SH-SY5Y (cell line): ENCODE results near the gene RASSF7.

ENCODE experiments used
- GATA2 ChIP-seq: IDR thresholded peaks from 2 replicates; pipeline ENCODE4 v1.6.1; 2011; ENCODE audit warnings: mild to moderate bottlenecking, low read depth, low read length
- GATA3 ChIP-seq: IDR thresholded peaks from 2 replicates; pipeline ENCODE4 v1.6.1; 2011; ENCODE audit warnings: low read depth, mild to moderate bottlenecking, low read length, moderate library complexity

Gene RASSF7

DNA sequence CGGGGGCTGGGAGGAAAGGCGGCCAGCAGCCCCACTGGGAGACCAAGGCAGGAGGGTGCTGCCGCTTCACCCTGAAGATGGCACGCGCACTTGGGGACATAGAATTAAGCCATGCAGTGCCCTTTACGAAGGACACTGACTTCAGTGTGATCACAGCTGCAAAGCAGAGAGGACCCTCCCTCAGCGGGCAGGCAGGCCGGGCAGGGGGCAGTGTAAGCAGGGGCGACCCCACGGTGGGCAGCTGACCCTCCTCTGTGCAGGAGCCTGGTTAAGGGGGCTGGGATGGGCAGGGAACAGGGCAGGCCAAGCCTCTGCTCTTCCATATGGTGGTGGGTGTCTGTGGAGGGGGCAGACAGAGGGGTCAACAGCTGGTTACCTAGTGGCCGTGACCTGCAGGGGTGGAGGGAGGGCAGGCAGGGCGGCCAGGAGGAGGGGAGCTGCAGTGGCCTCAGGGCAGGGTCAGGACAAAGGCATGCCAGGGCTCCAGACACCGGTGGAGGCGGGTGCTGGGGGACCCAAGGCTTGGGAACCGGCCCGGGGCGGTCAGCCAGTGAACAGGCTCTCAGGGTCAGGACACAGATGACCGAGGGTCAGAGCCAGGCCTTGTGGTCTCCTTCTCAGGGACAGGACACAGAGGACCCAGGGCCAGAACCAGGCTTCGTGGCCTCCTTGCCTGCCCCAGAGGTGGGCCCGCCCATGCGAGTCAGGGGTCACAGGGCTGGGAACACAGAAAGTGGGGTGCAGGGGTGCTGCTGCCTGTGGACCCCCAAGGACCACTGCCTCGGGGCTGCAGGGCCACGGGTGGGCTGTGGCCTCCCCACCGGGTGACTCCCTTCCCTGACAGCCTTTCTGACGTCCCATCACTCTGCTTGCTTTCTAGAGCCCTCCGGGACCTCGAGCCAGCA is 7.4 kb upstream of the RASSF7 start:
- TF ChIP-seq GATA3: no peak
- no peak for TF ChIP-seq GATA2

DNA sequence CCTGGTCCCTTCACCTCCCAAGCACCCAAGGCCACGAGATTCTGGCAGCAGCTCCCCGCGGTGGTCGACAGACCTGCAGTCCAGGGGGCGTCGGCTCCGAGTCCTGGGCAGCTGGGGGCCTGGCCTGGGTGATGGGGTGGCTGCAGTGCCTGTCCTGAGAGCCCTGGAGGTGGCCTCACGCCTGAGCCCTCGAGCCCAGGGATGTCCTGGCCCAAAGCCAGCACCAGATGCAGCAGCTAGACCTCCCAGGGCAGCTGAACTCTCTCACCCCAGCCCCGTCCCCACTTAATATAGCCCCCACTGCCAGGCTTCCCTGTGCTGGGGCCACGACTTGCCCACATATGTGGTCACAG is 6.8 kb upstream of the RASSF7 start:
- TF ChIP-seq GATA2: no peak
- TF ChIP-seq GATA3: no peak

DNA sequence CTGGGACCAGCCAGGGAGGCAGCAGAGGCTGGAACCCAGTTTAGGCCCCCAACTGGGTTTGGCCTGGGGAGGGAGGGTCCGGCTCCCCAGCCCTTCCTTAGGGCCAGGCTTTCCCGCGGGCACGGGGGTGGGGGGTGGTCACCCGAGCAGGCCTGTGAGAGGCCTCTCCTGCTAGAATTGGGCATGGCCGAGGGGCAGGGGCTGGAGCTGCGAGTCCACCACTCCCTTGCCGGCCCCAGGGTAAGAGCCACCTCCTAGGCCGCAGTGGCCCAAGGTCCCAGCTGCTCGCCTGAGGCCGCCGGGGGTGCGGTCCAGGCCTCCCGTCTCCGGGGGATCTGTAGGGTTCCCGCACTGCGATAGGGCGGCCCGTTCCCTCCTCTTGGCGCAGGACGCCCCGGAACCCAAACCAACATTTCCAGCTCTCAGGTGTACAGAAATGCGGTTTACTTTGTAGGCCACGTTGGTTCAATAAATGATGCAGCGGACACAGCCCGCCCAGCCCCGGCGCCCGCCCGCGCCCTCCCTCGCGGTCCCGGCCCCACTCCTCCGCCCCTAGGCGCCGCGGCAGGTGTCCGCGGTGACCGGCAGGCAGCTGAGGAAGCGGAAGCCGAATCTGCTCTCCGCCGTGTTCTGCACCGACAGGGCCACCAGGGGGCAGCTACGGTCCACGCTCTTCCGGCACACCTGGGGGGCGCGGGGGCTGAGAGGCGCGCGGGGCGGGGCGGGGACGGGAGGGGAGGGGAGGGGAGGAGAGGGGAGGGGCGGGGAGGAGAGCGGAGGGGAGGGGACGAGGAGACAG is 6.1 kb upstream of the RASSF7 start:
- TF ChIP-seq GATA3: no peak
- no peak for TF ChIP-seq GATA2

GRCh38 chr11:555227-555779 is 5.5 kb upstream of the RASSF7 start:
- TF ChIP-seq GATA2 (no peak), GATA3 (no peak)

DNA sequence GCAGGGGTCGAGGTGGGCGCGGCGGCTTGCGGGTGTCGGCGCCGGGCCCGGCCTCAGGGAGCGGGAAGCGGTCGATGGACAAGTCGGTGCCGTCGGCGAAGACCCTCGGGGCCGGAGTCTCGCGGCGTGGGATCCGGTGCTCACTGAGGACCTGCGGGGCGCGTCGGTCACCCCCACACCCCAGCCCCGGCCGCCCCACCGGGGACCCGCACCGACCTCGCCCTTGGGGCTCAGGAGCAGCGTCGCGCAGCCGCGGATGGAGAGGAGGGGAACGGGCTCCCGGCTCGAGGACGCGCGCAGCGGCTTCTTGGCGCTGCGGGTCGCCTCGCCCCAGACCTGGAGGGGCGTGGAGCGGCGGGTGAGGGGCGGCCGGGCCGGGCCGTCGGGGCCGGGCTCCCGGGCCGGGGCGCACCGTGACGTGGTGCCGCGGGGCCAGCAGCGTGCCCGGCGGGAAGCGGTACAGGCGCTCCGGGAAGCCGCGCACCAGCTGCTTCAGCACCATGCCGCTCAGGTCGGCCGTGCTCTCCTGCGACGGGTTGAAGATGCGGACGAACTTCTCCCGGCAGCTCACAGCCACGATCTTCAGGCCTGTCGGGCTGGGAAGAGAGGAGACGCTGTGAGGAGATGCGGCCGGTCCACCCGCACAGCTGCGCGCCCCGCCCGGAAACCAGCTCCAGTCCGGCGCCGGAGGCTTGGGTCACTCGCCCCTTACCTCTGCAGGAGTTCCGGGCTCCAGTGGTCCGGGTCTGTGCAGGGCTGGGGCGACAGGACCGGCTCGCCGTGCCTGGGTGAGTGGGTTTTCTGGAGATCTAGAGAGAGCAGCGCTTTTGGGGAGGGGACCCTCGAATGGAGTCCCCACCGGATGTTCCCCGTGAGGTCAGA is 4.7 kb upstream of the RASSF7 start:
- TF ChIP-seq GATA3 (no peak), GATA2 (no peak)

- no peak for TF ChIP-seq GATA2
- no peak for TF ChIP-seq GATA3
Measured at GRCh38 chr11:556662-557256, 4.0 kb upstream of the RASSF7 start.

GRCh38 chr11:557328-558132 is 3.2 kb upstream of the RASSF7 start:
- TF ChIP-seq GATA2 (no peak), GATA3 (no peak)

- TF ChIP-seq GATA2 (no peak), GATA3 (no peak)
Measured at GRCh38 chr11:558503-558902, 2.3 kb upstream of the RASSF7 start.

DNA sequence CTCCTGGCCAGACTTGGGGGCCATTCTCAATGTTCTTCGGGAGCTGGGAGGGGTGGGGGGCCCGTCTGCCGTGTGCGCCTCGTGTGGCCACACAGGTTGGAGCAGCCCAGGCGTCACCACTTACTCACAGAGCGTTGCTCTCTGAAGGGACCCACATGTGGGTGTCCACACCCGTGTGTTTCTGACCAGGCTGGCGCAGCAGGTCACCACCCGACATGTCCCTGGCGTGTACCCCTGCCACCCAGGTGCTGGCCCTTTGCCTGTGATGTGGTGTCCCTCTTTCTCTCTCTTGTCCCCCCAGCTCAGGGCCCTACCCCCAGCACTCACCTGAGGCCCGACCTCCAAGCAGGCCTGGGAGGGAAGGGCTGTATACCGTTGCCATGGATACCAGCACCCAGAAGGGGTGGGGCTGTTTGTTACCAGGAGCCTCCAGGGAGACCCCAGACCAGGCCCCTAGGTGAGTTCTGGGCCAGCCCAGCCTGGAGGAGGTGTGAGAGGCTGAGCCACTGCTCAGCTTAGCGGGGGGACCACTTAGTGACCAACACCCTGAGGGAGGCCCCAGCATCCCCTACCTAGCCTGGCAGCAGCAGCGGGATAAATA is 1.6 kb upstream of the RASSF7 start:
- no peak for TF ChIP-seq GATA2
- TF ChIP-seq GATA3: no peak

DNA sequence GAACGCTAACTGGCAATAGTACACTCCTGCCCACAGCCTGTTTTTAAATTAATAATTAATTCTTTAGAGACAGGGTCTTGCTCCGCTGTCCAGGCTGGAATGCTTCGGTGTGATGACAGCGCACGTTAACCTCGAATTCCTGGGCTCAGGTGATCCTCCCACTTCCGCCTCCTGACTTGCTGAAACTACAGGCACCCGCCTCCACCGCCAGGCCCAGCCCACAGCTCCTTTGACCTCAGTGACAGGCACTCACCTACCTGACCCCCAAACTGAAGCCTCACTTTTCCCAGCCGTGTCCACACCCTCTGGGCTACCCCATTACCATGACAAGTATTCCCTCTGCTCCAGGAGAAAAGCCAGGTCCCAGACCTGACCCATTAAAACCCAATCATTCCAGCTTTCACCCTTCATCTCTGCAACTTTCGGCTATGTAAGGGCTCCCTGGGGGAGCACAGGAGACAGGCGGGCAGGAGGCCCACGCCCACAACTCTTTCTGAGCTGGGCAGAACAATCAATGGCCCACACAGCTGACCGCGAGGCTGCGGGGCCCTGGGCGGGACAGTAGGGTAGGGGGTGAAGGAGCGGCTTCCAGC is 962 bp upstream of the RASSF7 start:
- no peak for TF ChIP-seq GATA2

GRCh38 chr11:561148-562003 is 606 bp downstream of the RASSF7 start:
- TF ChIP-seq GATA3 (no peak), GATA2 (no peak)

DNA sequence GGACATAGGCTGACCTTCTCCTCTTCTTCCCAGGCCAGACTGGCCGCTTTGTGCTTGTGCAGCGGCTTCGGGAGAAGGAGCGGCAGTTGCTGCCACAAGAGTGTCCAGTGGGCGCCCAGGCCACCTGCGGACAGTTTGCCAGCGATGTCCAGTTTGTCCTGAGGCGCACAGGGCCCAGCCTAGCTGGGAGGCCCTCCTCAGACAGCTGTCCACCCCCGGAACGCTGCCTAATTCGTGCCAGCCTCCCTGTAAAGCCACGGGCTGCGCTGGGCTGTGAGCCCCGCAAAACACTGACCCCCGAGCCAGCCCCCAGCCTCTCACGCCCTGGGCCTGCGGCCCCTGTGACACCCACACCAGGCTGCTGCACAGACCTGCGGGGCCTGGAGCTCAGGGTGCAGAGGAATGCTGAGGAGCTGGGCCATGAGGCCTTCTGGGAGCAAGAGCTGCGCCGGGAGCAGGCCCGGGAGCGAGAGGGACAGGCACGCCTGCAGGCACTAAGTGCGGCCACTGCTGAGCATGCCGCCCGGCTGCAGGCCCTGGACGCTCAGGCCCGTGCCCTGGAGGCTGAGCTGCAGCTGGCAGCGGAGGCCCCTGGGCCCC is 1.4 kb downstream of the RASSF7 start:
- no peak for TF ChIP-seq GATA2
- no peak for TF ChIP-seq GATA3
